OCI-LY7 (cell line): ENCODE results near the gene ADAMTS16. TPM values are rescaled to one million over a fixed set of nuclear protein-coding genes. Genes with fewer than 3 reads are reported as not detected.

Experiments used
- BruUV-seq: library from RNA; stranded (reverse); fragments of 400-500 nt; replicated peaks from 2 replicates; lab custom pipeline; 2021; lab: Mats Ljungman, UMichigan
- CTCF ChIA-PET: fragments of 300-600 bp; sonication (Branson Sonifier 250); formaldehyde crosslinking; loops from one replicate; lab custom pipeline; 2022; ENCODE audit warnings: antibody characterized with exemption; ENCODE audit not compliant: unreplicated experiment; lab: Charles Lee
- POLR2A ChIA-PET: fragments of 300-600 bp; sonication (Branson Sonifier 250); formaldehyde crosslinking; loops from one replicate; lab custom pipeline; 2022; ENCODE audit warnings: antibody characterized with exemption; lab: Charles Lee
- DNase-seq: peaks from one replicate; pipeline ENCODE4 v3.0.0-alpha.2; 2015; ENCODE audit warnings: low spot score
- H2AFZ ChIP-seq: fragments of 200-600 bp; sonication (generic), shearing (Covaris generic); 2 replicates; pipeline ENCODE4 v1.6.1; 2014; ENCODE audit warnings: mild to moderate bottlenecking, antibody characterized with exemption, low read length, moderate library complexity
- H3K27ac ChIP-seq: fragments of 200-600 bp; sonication (generic); 2 replicates; pipeline ENCODE4 v1.5.1; 2014; ENCODE audit warnings: mixed run types, low read depth, mild to moderate bottlenecking, moderate library complexity, low read length, inconsistent platforms; ENCODE audit not compliant: poor library complexity, severe bottlenecking
- H3K36me3 ChIP-seq: fragments of 200-600 bp; sonication (generic); 2 replicates; pipeline ENCODE4 v1.6.1; 2014; ENCODE audit warnings: mild to moderate bottlenecking, antibody characterized with exemption, low read length, moderate library complexity, mixed read lengths; ENCODE audit not compliant: insufficient read depth
- H3K4me1 ChIP-seq: fragments of 200-600 bp; sonication (generic); 2 replicates; pipeline ENCODE4 v1.5.1; 2014; ENCODE audit warnings: mild to moderate bottlenecking, low read length; ENCODE audit not compliant: insufficient read depth, poor library complexity, severe bottlenecking
- H3K4me2 ChIP-seq: fragments of 200-600 bp; sonication (generic); 2 replicates; pipeline ENCODE4 v1.6.1; 2014; ENCODE audit warnings: mild to moderate bottlenecking, low read length
- H3K4me3 ChIP-seq: fragments of 200-600 bp; sonication (generic); 2 replicates; pipeline ENCODE4 v1.5.1; 2014; ENCODE audit warnings: mild to moderate bottlenecking, low read depth, low read length; ENCODE audit not compliant: poor library complexity, severe bottlenecking
- H3K79me2 ChIP-seq: fragments of 200-600 bp; sonication (generic); 2 replicates; pipeline ENCODE4 v1.6.1; 2016; ENCODE audit warnings: low read depth, mild to moderate bottlenecking, low read length, moderate library complexity, mixed read lengths; ENCODE audit not compliant: insufficient read depth
- H3K9me2 ChIP-seq: fragments of 200-600 bp; sonication (generic); 2 replicates; pipeline ENCODE4 v1.6.1; 2016; ENCODE audit warnings: mild to moderate bottlenecking, low read length, mixed read lengths; ENCODE audit not compliant: insufficient read depth
- H3K9me3 ChIP-seq: fragments of 200-600 bp; sonication (generic); 2 replicates; pipeline ENCODE4 v1.6.1; 2014; ENCODE audit warnings: mild to moderate bottlenecking, mixed run types, low read length, mixed read lengths
- H4K20me1 ChIP-seq: fragments of 200-600 bp; sonication (generic); 2 replicates; pipeline ENCODE4 v1.6.1; 2014; ENCODE audit warnings: mild to moderate bottlenecking, antibody characterized with exemption, low read length, moderate library complexity, mixed read lengths; ENCODE audit not compliant: insufficient read depth
- CTCF ChIP-seq: fragments of 200-600 bp; sonication (generic); conservative IDR thresholded peaks from 2 replicates; pipeline ENCODE4 v1.5.1; 2014; ENCODE audit warnings: mild to moderate bottlenecking, antibody characterized with exemption, low read length, moderate library complexity, mixed read lengths
- EZH2phosphoT487 ChIP-seq: fragments of 200-600 bp; sonication (generic); IDR thresholded peaks from 2 replicates; pipeline ENCODE4 v1.6.1; 2018; ENCODE audit warnings: low read depth, borderline replicate concordance, mild to moderate bottlenecking, mixed run types, antibody characterized with exemption, low read length, moderate library complexity, mixed read lengths
- intact Hi-C: fragments of 100-400 bp; cut with micrococcal nuclease; formaldehyde crosslinking; loops from one replicate; pipeline ENCODE4 v1.10.0; 2022; ENCODE audit not compliant: unreplicated experiment
- total RNA-seq, 2 experiments: library from RNA; depleted of rRNA in 1 of 2; stranded (reverse); fragments of >200 nt in 1 of 2; shearing (Covaris generic) in 1 of 2; gene quantifications; 2 replicates each; pipeline ENCODE4 v1.2.3, GENCODE V29; 2014 to 2022

Gene ADAMTS16
- total RNA-seq, 2 experiments from 2014 or later, result not detected

DNA sequence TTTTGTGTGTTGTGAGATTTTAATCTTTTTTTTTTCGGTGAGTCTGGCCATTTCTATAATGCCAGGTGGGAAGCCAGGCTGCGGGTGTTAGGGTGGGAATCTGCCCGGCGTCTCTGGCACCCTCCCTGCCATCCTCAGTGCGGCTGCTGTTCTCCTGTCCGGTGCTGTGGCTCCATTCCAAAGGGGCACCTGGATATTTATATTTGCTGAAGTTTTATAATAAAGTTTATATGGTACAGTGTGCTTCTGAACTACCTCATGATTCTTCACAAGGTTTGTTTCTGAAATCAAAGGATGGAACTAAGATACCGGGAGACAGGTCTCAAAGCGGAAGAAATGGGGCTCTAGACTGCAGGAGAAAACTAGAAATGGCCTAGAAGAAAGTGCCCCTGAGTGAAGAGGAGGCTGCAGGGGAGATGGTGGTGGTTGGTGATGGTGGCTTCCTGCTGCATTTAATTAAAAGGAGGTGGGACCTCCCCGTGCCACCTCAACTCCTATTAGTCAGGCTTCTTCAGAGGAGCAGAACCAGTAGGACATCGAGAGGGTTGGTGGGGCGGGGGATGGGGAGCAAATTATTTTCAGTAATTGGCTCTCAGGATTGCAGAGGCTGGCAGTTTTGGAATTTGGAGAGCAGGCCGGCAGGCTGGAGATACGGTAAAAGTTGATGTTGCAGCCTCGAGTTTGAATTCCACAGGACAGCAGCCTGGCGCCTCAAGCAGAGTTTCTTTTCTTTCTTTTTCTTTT lies 180.1 kb downstream of the ADAMTS16 start:
- CTCF ChIA-PET, result no interaction called here
- Histone ChIP-seq H2AFZ (no peak overlapping the region), H3K4me3 (no peak overlapping the region), H3K79me2 (no peaks in the 10 kb centered on the region), H3K4me2 (no peak overlapping the region), H4K20me1 (no peaks in the 10 kb centered on the region), H3K9me3 (no peaks in the 10 kb centered on the region), H3K9me2 (no peaks in the 10 kb centered on the region), H3K4me1 (no peaks in the 10 kb centered on the region), H3K36me3 (no peaks in the 10 kb centered on the region), H3K27ac (no peak overlapping the region)
- intact Hi-C loops, result no loop called here
- BruUV-seq, result no TSS peak
- DNase-seq, result no peak
- POLR2A ChIA-PET, result no interaction called here
- TF ChIP-seq CTCF (no peak), EZH2phosphoT487 (no peak)

DNA sequence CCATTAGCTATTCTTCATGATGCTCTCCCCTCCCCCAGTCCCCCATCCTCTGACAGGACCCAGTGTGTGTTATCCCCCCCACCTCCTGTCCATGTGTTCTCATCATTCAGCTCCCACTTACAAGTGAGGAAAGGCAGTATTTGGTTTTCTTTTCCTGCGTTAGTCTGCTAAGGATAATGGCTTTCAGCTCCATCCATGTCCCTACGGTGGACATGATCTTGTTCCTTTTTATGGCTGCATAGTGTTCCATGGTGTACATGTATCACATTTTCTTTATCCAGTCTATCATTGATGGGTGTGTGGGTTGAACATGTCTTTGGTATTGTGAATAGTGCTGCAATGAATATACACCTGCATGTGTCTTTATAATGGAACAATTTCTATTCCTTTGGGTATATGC lies 181.0 kb downstream of the ADAMTS16 start:
- H3K27ac ChIP-seq, result no peak overlapping the region
- CTCF ChIA-PET, result no interaction called here
- no peak for TF ChIP-seq EZH2phosphoT487
- no peak for TF ChIP-seq CTCF

GRCh38 chr5:5323551-5323950 lies 183.4 kb downstream of the ADAMTS16 start:
- no peak overlapping the region for H3K4me3 ChIP-seq
- TF ChIP-seq CTCF (no peak), EZH2phosphoT487 (no peak)
- H4K20me1 ChIP-seq, result no peaks in the 10 kb centered on the region
- DNase-seq, result no peak
- ChIA-PET CTCF (no interaction called here), POLR2A (no interaction called here)
- H3K9me2 ChIP-seq, result no peaks in the 10 kb centered on the region
- H3K4me1 ChIP-seq, result no peaks in the 10 kb centered on the region
- no peaks in the 10 kb centered on the region for H3K9me3 ChIP-seq
- H3K27ac ChIP-seq, result no peak overlapping the region
- no peak overlapping the region for H2AFZ ChIP-seq
- intact Hi-C loops, result no loop called here
- no TSS peak for BruUV-seq
- H3K79me2 ChIP-seq, result no peaks in the 10 kb centered on the region
- H3K36me3 ChIP-seq, result no peaks in the 10 kb centered on the region
- no peak overlapping the region for H3K4me2 ChIP-seq

More for the DNA sequence above, 181.0 kb downstream of the ADAMTS16 start:
- POLR2A ChIA-PET, result no interaction called here
- no peak overlapping the region for H2AFZ ChIP-seq
- no peak overlapping the region for H3K4me2 ChIP-seq
- H4K20me1 ChIP-seq, result no peaks in the 10 kb centered on the region
- H3K9me2 ChIP-seq, result no peaks in the 10 kb centered on the region
- no peaks in the 10 kb centered on the region for H3K79me2 ChIP-seq
- no peak for DNase-seq
- H3K4me1 ChIP-seq, result no peaks in the 10 kb centered on the region
- no peak overlapping the region for H3K4me3 ChIP-seq
- intact Hi-C loops, result no loop called here
- H3K36me3 ChIP-seq, result no peaks in the 10 kb centered on the region
- no peaks in the 10 kb centered on the region for H3K9me3 ChIP-seq
- BruUV-seq, result no TSS peak
